Vagina (tissue), 2 donors: ENCODE data around the gene BTG2.

Experiments
- POLR2A ChIP-seq, 2 donors: fragments of 450-650 bp; IDR thresholded peaks; one replicate each; pipeline ENCODE4 v1.6.1; 2017; ENCODE audit warnings: antibody characterized with exemption in 2 of 2, mild to moderate bottlenecking in 2 of 2, moderate library complexity in 2 of 2
- POLR2AphosphoS5 ChIP-seq, 2 donors: sonication (generic); formaldehyde crosslinking; IDR thresholded peaks; one replicate each; pipeline ENCODE4 v1.9.0; 2017; ENCODE audit warnings: antibody characterized with exemption in 2 of 2, mild to moderate bottlenecking in 2 of 2, low read depth in 1 of 2; ENCODE audit not compliant: insufficient read depth in 1 of 2
- TF ChIP-seq, protein P1 (sequence below), 3 experiments: fragments of 450-650 bp in 2 of 3; fragments of 200-600 bp in 1 of 3; sonication (generic) in 1 of 3; IDR thresholded peaks; one replicate each; pipeline ENCODE4 v1.5.1; 2017 to 2019; ENCODE audit warnings: antibody characterized with exemption in 3 of 3, mild to moderate bottlenecking in 2 of 3, moderate library complexity in 2 of 3

DNA sequence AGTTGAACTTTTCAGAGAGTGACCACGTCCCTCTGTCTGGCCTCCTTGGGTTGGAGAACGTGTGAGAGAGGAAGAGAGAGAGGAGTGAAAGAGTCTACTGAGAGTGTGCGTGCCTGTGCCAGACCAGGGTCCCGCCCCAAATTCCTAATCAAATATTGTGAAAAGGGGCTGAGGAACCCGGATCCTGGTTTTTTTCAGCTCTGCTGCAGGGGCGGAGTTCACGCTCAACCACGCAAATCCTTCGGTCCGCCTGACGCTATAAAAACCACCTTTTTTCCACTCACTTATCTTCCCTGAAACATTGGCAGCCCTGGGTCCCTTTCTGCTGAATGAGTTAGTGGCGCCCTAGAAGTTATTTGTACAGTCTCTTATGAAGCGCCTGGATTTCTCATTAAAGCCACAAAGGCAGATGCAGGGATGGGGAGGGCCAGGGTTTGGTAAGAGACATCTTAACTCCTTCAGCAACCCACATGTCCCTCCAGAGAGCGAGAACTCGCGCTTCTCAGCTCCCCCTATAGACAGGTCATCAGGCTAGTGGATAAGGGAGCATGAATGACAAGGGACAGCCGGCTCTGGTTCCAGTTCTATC, 45.8 kb downstream of the BTG2 start, which contains the start of gene FMOD:
- peak; percentile 44 to 49 for TF ChIP-seq POLR2AphosphoS5 (IDR thresholded peaks at IDR 0.05; ENCODE audit: insufficient read depth in 1 of 2, low read depth in 1 of 2)
- TF ChIP-seq POLR2A (IDR thresholded peaks at IDR 0.05) = peak in 1 of 2 donors; percentile 64
- TF ChIP-seq, protein P1, sequence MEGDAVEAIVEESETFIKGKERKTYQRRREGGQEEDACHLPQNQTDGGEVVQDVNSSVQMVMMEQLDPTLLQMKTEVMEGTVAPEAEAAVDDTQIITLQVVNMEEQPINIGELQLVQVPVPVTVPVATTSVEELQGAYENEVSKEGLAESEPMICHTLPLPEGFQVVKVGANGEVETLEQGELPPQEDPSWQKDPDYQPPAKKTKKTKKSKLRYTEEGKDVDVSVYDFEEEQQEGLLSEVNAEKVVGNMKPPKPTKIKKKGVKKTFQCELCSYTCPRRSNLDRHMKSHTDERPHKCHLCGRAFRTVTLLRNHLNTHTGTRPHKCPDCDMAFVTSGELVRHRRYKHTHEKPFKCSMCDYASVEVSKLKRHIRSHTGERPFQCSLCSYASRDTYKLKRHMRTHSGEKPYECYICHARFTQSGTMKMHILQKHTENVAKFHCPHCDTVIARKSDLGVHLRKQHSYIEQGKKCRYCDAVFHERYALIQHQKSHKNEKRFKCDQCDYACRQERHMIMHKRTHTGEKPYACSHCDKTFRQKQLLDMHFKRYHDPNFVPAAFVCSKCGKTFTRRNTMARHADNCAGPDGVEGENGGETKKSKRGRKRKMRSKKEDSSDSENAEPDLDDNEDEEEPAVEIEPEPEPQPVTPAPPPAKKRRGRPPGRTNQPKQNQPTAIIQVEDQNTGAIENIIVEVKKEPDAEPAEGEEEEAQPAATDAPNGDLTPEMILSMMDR (IDR thresholded peaks at IDR 0.05) = no peak
